Liver (tissue), 3 donors: Measurements from ENCODE around the gene DGCR8.

Experiments
- GABPA ChIP-seq, 2 donors: IDR thresholded peaks in 1 of 2; conservative IDR thresholded peaks in 1 of 2; 2 replicates each; pipeline ENCODE4 v1.6.1; 2016; ENCODE audit warnings: antibody characterized with exemption in 2 of 2, mild to moderate bottlenecking in 1 of 2, moderate library complexity in 1 of 2
- HNF4G ChIP-seq: IDR thresholded peaks from 2 replicates; pipeline ENCODE4 v1.6.1; 2016; ENCODE audit warnings: antibody characterized with exemption
- RAD21 ChIP-seq, 2 donors: IDR thresholded peaks; 2 replicates each; pipeline ENCODE4 v1.6.1; 2016; ENCODE audit warnings: antibody characterized with exemption in 2 of 2, mild to moderate bottlenecking in 2 of 2
- SP1 ChIP-seq: IDR thresholded peaks from 2 replicates; pipeline ENCODE4 v1.6.1; 2018; ENCODE audit warnings: antibody characterized with exemption, mild to moderate bottlenecking
- YY1 ChIP-seq: IDR thresholded peaks from 2 replicates; pipeline ENCODE4 v1.6.1; 2016; ENCODE audit warnings: antibody characterized with exemption, mild to moderate bottlenecking
- ZBTB33 ChIP-seq: IDR thresholded peaks from 2 replicates; pipeline ENCODE4 v1.6.1; 2016; ENCODE audit warnings: antibody characterized with exemption
- TF ChIP-seq, protein P1 (sequence below): fragments of 150-350 bp; IDR thresholded peaks from 2 replicates; pipeline ENCODE4 v1.5.1; 2017; ENCODE audit warnings: improper control_type of control experiment, low read depth, low read length; ENCODE audit not compliant: missing input control
- TF ChIP-seq, protein P2 (sequence below): IDR thresholded peaks from 2 replicates; pipeline ENCODE4 v1.6.1; 2016; ENCODE audit warnings: antibody characterized with exemption
- donor health status: healthy.
- donor health status: healthy.

- TF ChIP-seq, protein P1, sequence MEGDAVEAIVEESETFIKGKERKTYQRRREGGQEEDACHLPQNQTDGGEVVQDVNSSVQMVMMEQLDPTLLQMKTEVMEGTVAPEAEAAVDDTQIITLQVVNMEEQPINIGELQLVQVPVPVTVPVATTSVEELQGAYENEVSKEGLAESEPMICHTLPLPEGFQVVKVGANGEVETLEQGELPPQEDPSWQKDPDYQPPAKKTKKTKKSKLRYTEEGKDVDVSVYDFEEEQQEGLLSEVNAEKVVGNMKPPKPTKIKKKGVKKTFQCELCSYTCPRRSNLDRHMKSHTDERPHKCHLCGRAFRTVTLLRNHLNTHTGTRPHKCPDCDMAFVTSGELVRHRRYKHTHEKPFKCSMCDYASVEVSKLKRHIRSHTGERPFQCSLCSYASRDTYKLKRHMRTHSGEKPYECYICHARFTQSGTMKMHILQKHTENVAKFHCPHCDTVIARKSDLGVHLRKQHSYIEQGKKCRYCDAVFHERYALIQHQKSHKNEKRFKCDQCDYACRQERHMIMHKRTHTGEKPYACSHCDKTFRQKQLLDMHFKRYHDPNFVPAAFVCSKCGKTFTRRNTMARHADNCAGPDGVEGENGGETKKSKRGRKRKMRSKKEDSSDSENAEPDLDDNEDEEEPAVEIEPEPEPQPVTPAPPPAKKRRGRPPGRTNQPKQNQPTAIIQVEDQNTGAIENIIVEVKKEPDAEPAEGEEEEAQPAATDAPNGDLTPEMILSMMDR, result no peak
- TF ChIP-seq, protein P2, sequence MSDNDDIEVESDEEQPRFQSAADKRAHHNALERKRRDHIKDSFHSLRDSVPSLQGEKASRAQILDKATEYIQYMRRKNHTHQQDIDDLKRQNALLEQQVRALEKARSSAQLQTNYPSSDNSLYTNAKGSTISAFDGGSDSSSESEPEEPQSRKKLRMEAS, result no peak
- no peak for TF ChIP-seq ZBTB33
- no peak for TF ChIP-seq YY1
- no peak for TF ChIP-seq HNF4G
- no peak for TF ChIP-seq GABPA (IDR thresholded peaks at IDR 0.05 in 1 of 2, conservative IDR thresholded peaks at IDR 0.05 in 1 of 2)
- TF ChIP-seq SP1, result no peak
- TF ChIP-seq RAD21 (IDR thresholded peaks at IDR 0.05), result no peak
Observed at GRCh38 chr22:20149257-20150250, 69.5 kb downstream of the DGCR8 start.
